H9 (cell line): ENCODE results near the gene SPARCL1. TPM values are rescaled to one million over a fixed set of nuclear protein-coding genes. Genes with fewer than 3 reads are reported as not detected.

Experiments
- DNase-seq: peaks from one replicate; pipeline ENCODE4 v3.0.0-alpha.2; 2017
- H2AFZ ChIP-seq: one replicate; pipeline ENCODE4 v1.6.1; 2013; ENCODE audit warnings: mild to moderate bottlenecking, low read length, control low read depth, moderate library complexity
- H2AK5ac ChIP-seq: 2 replicates; pipeline ENCODE4 v1.6.1; 2013; ENCODE audit warnings: low read length, control low read depth, mixed read lengths; ENCODE audit not compliant: insufficient read length
- H2BK120ac ChIP-seq: one replicate; pipeline ENCODE4 v1.6.1; 2013; ENCODE audit warnings: low read depth, mild to moderate bottlenecking, low read length, control low read depth, inconsistent platforms; ENCODE audit not compliant: poor library complexity, severe bottlenecking
- H2BK12ac ChIP-seq: 2 replicates; pipeline ENCODE4 v1.6.1; 2013; ENCODE audit warnings: low read length, control low read depth, mixed read lengths, low read depth; ENCODE audit not compliant: insufficient read length
- H2BK15ac ChIP-seq: 2 replicates; pipeline ENCODE4 v1.6.1; 2013; ENCODE audit warnings: low read depth, low read length, control low read depth
- H2BK20ac ChIP-seq: one replicate; pipeline ENCODE4 v1.6.1; 2013; ENCODE audit warnings: low read depth, mild to moderate bottlenecking, low read length, control low read depth, inconsistent platforms; ENCODE audit not compliant: poor library complexity, severe bottlenecking
- H2BK5ac ChIP-seq: 2 replicates; pipeline ENCODE4 v1.6.1; 2013; ENCODE audit warnings: low read length, control low read depth, mixed read lengths; ENCODE audit not compliant: insufficient read length
- H3K14ac ChIP-seq: 2 replicates; pipeline ENCODE4 v1.6.1; 2013; ENCODE audit warnings: low read length, control low read depth; ENCODE audit not compliant: insufficient read depth
- H3K18ac ChIP-seq: 2 replicates; pipeline ENCODE4 v1.6.1; 2013; ENCODE audit warnings: low read depth, mild to moderate bottlenecking, mixed read lengths, low read length, control low read depth; ENCODE audit not compliant: insufficient read length
- H3K23ac ChIP-seq: 2 replicates; pipeline ENCODE4 v1.6.1; 2013; ENCODE audit warnings: low read length, control low read depth, mixed read lengths, low read depth; ENCODE audit not compliant: insufficient read length
- H3K23me2 ChIP-seq: 2 replicates; pipeline ENCODE4 v1.6.1; 2013; ENCODE audit warnings: low read depth, mild to moderate bottlenecking, mixed read lengths, low read length, control low read depth; ENCODE audit not compliant: insufficient read length, poor library complexity, severe bottlenecking
- H3K27ac ChIP-seq: 2 replicates; pipeline ENCODE4 v1.5.1; 2013; ENCODE audit warnings: low read length, control low read depth, mixed read lengths, low read depth; ENCODE audit not compliant: insufficient read length
- H3K27me3 ChIP-seq: 2 replicates; pipeline ENCODE4 v1.6.1; 2013; ENCODE audit warnings: low read length, control low read depth, inconsistent platforms; ENCODE audit not compliant: insufficient read depth
- H3K4ac ChIP-seq: 2 replicates; pipeline ENCODE4 v1.6.1; 2013; ENCODE audit warnings: low read depth, mild to moderate bottlenecking, control low read depth, inconsistent platforms, low read length, moderate library complexity
- H3K4me1 ChIP-seq: 2 replicates; pipeline ENCODE4 v1.6.1; 2013; ENCODE audit warnings: low read length, control low read depth, inconsistent platforms; ENCODE audit not compliant: insufficient read depth
- H3K4me2 ChIP-seq: 2 replicates; pipeline ENCODE4 v1.6.1; 2013; ENCODE audit warnings: low read length, control low read depth, mixed read lengths; ENCODE audit not compliant: insufficient read length, insufficient read depth
- H3K56ac ChIP-seq: 2 replicates; pipeline ENCODE4 v1.6.1; 2013; ENCODE audit warnings: low read depth, mild to moderate bottlenecking, mixed read lengths, low read length, control low read depth; ENCODE audit not compliant: insufficient read length
- H3K79me1 ChIP-seq: 2 replicates; pipeline ENCODE4 v1.6.1; 2013; ENCODE audit warnings: low read depth, mild to moderate bottlenecking, moderate library complexity, low read length, control low read depth, inconsistent platforms; ENCODE audit not compliant: insufficient read depth, poor library complexity, severe bottlenecking
- H3K79me2 ChIP-seq: 2 replicates; pipeline ENCODE4 v1.6.1; 2013; ENCODE audit warnings: low read length, control low read depth, inconsistent platforms; ENCODE audit not compliant: insufficient read depth
- H3K9ac ChIP-seq: 2 replicates; pipeline ENCODE4 v1.6.1; 2013; ENCODE audit warnings: low read length, control low read depth, mixed read lengths; ENCODE audit not compliant: insufficient read length; ENCODE audit errors: extremely low read depth
- H3K9me3 ChIP-seq: one replicate; pipeline ENCODE4 v1.6.1; 2013; ENCODE audit warnings: low read depth, low read length, inconsistent platforms; ENCODE audit not compliant: control insufficient read depth
- H3T11ph ChIP-seq: one replicate; pipeline ENCODE4 v1.6.1; 2013; ENCODE audit warnings: mild to moderate bottlenecking, low read length, control low read depth, inconsistent platforms
- H4K20me1 ChIP-seq: one replicate; pipeline ENCODE4 v1.6.1; 2013; ENCODE audit not compliant: control insufficient read depth, insufficient read length, insufficient read depth
- H4K5ac ChIP-seq: 2 replicates; pipeline ENCODE4 v1.6.1; 2013; ENCODE audit warnings: low read depth, mild to moderate bottlenecking, mixed read lengths, low read length, control low read depth; ENCODE audit not compliant: insufficient read length
- H4K8ac ChIP-seq: replicated peaks from 2 replicates; pipeline ENCODE4 v1.6.1; 2013; ENCODE audit warnings: low read length, control low read depth, mixed read lengths, low read depth; ENCODE audit not compliant: insufficient read length
- H4K91ac ChIP-seq: 2 replicates; pipeline ENCODE4 v1.6.1; 2013; ENCODE audit warnings: low read depth, mild to moderate bottlenecking, moderate library complexity, mixed read lengths, low read length, control low read depth; ENCODE audit not compliant: insufficient read length
- H3K27ac Mint-ChIP-seq, 3 experiments: 2 replicates in 2 of 3; 3 replicates in 1 of 3; pipeline ENCODE4 v1.8.0; 2020 to 2021; ENCODE audit warnings: mixed read lengths in 3 of 3, mild to moderate bottlenecking in 1 of 3, moderate library complexity in 1 of 3
- H3K27me3 Mint-ChIP-seq: 2 replicates; pipeline ENCODE4 v1.8.0; 2021; ENCODE audit warnings: low read depth, mild to moderate bottlenecking, moderate library complexity, mixed read lengths
- H3K36me3 Mint-ChIP-seq, 3 experiments: 2 replicates in 2 of 3; 3 replicates in 1 of 3; pipeline ENCODE4 v1.8.0; 2020 to 2021; ENCODE audit warnings: low read depth in 3 of 3, mixed read lengths in 3 of 3; ENCODE audit not compliant: insufficient read depth in 1 of 3
- H3K4me1 Mint-ChIP-seq, 2 experiments: 2 replicates each; pipeline ENCODE4 v1.8.0; 2020; ENCODE audit warnings: mixed read lengths in 2 of 2
- H3K4me3 Mint-ChIP-seq, 2 experiments: 2 replicates in 1 of 2; 3 replicates in 1 of 2; pipeline ENCODE4 v1.8.0; 2020 to 2021; ENCODE audit warnings: mild to moderate bottlenecking in 2 of 2, mixed read lengths in 2 of 2, moderate library complexity in 1 of 2
- H3K9me3 Mint-ChIP-seq, 2 experiments: 2 replicates in 1 of 2; 3 replicates in 1 of 2; pipeline ENCODE4 v1.8.0; 2020; ENCODE audit warnings: mild to moderate bottlenecking in 2 of 2, mixed read lengths in 2 of 2, moderate library complexity in 1 of 2
- CTCF ChIP-seq: fragments of 200-600 bp; sonication (generic); conservative IDR thresholded peaks from 3 replicates; pipeline ENCODE4 v1.8.0; 2021; ENCODE audit warnings: antibody characterized with exemption, mild to moderate bottlenecking
- WGBS: extraction: QIAGEN DNeasy Blood & Tissue Kit; methylation state at CpG from one replicate; pipeline ENCODE4 v1.1.7; 2013; ENCODE audit warnings: missing lambda C conversion rate, low lambda C conversion rate, mixed read lengths; ENCODE audit not compliant: insufficient read length; ENCODE audit errors: extremely low coverage; 5-methylcytosine and 5-hydroxymethylcytosine counted together
- total RNA-seq: library from RNA; stranded (reverse); gene quantifications from 2 replicates; pipeline ENCODE4 v1.2.1, GENCODE V29; 2021

The SPARCL1 gene
- total RNA-seq, 1 experiment from 2014 or later = 0.17 TPM

- Histone ChIP-seq H3K4me2 (no peak overlapping the region), H2AK5ac (no peak overlapping the region), H3T11ph (no peak overlapping the region), H2BK5ac (no peak overlapping the region), H2BK12ac (no peak overlapping the region), H4K5ac (no peak overlapping the region), H2BK15ac (no peak overlapping the region), H2BK120ac (no peak overlapping the region), H3K18ac (no peak overlapping the region), H3K23me2 (no peaks in the 10 kb centered on the region), H4K8ac (no peak overlapping the region), H4K20me1 (no peaks in the 10 kb centered on the region), H3K27ac (no peak overlapping the region), H3K4me1 (no peaks in the 10 kb centered on the region), H3K9ac (no peak overlapping the region), H3K79me1 (no peaks in the 10 kb centered on the region), H3K23ac (no peak overlapping the region), H3K9me3 (no peaks in the 10 kb centered on the region), H3K14ac (no peak overlapping the region), H2AFZ (no peak overlapping the region), H4K91ac (no peak overlapping the region), H3K79me2 (no peaks in the 10 kb centered on the region), H3K56ac (no peak overlapping the region), H2BK20ac (no peak overlapping the region), H3K27me3 (no peaks in the 10 kb centered on the region), H3K4ac (no peak overlapping the region)
- Mint-ChIP-seq H3K27me3 (no peaks in the 10 kb centered on the region), H3K36me3 (peaks cover 0 to 12% (median 10%) of the 10 kb centered on the region in 3 experiments; a peak in 6 of 7 replicates), H3K4me3 (no peak overlapping the region), H3K27ac (no peak overlapping the region), H3K9me3 (peaks cover 5 to 6% of the 10 kb centered on the region in 2 experiments; a peak in 4 of 5 replicates), H3K4me1 (peaks cover 15% of the 10 kb centered on the region in 2 experiments)
- no CpG with 5 or more reads among the region's 4 CpGs for WGBS
- no peak for TF ChIP-seq CTCF
- DNase-seq = no peak
Measured at GRCh38 chr4:87541521-87541920, 12.3 kb upstream of the SPARCL1 start.
